Measurements from ENCODE around the gene GIPR.
"Not testable (repeated sequence)": the region's sequence is repeated elsewhere in the genome, so short reads cannot be mapped to it uniquely, and the experiment has no call there.

GIPR gene

GRCh38 chr19:45646345-45646698, 21.7 kb upstream of the GIPR start:
- FAIRE-seq = no peak

DNA sequence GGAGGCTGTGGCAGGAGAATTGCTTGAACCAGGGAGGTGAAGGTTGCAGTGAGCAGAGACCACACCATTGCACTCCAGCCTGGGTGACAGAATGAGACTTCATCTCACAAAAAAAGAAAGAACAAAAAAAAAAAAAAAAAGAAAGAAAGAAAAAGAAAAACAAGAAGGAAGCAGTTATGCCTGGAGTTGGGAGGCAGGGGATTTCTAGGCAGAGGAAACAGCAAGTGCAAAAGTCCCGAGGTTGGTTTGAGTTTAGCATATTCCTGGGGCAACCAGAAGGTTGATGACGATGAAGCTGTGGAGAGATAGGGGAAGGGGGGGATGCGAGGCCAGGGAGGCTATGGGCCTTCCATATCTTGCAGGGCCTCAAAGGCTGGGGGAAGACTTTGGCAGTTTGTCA, 17.3 kb upstream of the GIPR start:
- no peak for FAIRE-seq

DNA sequence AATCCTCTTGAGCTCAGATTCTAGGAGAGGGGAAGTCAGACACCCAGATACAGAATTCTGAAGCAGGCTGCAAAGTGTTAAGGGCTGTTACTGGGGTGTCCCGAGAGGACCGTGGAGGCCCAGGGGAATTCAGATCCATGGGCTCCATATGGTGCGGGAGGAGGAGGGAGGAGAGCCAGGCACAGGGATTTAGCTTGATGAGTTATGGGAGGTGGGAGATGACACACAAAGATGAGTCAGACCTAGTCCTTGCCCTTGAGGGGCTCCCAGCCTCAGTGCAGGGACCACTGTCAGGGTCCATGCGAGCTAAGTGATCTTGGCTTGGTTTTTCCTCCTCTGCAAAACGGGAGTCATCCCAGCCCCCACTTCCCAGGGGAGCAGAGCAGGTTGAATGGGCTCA, 14.4 kb upstream of the GIPR start:
- FAIRE-seq = no peak

GRCh38 chr19:45655073-45655472, 12.9 kb upstream of the GIPR start:
- no peak for FAIRE-seq

DNA sequence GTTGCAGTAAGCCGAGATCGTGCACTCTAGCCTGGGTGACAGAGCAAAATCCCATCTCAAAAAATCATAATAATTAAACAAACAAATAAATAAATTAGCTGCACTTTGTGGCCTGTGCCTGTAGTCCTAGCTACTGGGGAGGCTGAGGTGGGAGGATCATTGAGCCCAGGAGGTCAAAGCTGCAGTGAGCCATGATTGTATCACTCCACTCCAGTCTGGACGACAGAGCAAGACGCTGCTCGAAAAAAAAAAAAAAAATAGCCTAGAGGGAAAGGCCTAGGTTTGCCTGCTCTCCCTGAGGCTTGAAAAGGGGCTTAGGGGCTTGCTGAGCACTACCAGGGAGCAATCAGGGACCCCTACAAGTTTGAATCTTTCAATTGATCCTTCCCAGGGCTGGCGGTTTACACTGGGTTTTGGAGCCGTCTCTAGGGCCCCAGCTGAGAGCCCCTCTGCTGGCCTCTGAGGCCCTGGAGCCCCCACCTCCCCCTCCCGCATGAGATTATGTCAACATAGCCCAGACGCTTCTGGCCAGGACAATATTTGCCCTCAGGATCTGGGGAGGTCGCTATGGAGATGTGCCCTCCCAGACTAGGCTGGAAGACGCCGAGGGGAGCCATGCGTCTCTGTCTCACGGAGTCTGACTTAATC, 10.4 kb upstream of the GIPR start:
- no peak for FAIRE-seq

DNA sequence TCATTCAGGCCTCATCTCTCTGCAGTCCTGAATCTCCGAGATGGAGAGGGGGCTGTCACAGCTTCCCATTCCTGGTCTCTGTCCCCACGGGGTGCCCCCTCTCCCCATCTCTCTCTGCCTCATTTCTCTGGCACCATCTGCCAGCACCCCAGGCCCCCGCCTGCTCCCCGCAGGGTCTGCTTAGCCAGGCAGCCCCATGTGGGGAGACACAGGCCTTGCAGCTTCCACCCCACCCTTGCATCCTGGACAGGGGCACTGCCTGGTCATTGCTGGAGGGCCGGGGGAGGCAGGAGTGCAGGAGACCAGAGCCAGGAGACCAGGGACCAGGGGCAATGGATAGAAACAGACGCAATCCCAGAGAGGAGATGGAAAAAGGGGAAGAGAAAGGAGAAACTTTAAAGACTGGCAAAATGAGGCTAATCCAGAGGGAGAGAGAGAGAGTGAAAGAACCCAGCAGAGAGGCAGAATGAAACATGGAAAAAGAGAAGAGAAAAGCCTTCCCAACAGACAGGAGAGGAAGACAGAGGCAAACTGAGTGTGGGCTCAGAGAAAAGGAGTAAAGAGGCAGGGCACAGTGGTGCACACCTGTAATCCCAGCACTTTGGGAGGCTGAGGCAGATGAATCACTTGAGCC, 8.8 kb upstream of the GIPR start:
- FAIRE-seq = no peak

- FAIRE-seq = no peak
Observed at GRCh38 chr19:45660636-45661035, 7.4 kb upstream of the GIPR start.

GRCh38 chr19:45663800-45664199, 4.2 kb upstream of the GIPR start:
- no peak for FAIRE-seq

- no peak for FAIRE-seq
Observed at GRCh38 chr19:45664575-45664974, 3.4 kb upstream of the GIPR start.

GRCh38 chr19:45668342-45668871, 386 bp downstream of the GIPR start:
- FAIRE-seq = no peak

DNA sequence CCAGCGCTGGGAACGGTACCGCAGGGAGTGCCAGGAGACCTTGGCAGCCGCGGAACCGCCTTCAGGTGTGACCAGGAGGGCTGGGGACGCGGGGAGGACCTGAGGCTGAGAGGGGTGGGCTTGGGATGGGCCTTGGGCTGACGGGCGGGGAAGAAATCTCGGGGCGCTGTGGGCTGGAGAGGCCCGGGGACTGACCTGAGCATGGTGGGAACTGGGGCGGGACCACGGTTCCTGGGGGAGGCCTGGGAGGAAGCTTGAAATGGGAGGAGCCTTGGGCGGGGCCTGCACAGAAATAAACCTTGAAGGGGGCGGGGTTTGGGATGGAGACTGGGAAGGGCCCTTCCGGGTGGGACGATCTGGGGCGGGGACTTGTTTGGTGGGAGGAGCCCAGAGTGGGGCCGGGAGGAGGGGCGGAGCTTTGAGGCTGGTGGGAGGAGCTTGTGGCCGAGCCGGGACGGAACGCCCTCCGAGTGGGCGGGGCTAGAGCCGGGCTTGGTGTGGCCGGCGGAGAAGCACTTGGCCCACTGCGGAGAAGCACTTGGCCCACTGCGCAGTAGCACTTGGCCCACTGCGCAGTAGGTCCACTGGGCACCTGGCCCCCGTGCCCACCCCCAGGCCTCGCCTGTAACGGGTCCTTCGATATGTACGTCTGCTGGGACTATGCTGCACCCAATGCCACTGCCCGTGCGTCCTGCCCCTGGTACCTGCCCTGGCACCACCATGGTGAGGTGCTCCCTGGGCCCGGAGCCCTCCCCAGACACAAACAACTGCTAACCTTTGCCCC, 2.8 kb downstream of the GIPR start:
- no peak for FAIRE-seq

GRCh38 chr19:45674946-45675345, 6.9 kb downstream of the GIPR start:
- FAIRE-seq = no peak

- FAIRE-seq = no peak
Observed at GRCh38 chr19:45676851-45677263, 8.8 kb downstream of the GIPR start.

GRCh38 chr19:45677351-45678230, 9.6 kb downstream of the GIPR start:
- no peak for FAIRE-seq

DNA sequence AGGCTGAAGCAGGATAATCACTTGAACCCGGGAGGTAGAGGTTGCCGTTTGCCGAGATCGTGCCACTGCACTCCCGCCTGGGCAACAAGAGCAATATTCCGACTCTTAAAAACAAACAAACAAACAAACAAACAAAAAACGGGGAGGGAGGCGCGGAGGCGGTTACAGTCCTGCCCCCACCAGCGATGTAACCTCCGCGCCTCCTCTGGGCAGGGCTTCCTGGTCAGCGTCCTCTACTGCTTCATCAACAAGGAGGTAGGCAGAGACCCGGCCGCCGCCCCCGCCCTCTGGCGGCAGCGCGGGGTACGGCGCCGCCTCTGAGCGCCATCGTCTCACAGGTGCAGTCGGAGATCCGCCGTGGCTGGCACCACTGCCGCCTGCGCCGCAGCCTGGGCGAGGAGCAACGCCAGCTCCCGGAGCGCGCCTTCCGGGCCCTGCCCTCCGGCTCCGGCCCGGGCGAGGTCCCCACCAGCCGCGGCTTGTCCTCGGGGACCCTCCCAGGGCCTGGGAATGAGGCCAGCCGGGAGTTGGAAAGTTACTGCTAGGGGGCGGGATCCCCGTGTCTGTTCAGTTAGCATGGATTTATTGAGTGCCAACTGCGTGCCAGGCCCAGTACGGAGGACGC, 13.5 kb downstream of the GIPR start:
- no peak for FAIRE-seq

GRCh38 chr19:45682117-45682516, 14.1 kb downstream of the GIPR start:
- no peak for FAIRE-seq

DNA sequence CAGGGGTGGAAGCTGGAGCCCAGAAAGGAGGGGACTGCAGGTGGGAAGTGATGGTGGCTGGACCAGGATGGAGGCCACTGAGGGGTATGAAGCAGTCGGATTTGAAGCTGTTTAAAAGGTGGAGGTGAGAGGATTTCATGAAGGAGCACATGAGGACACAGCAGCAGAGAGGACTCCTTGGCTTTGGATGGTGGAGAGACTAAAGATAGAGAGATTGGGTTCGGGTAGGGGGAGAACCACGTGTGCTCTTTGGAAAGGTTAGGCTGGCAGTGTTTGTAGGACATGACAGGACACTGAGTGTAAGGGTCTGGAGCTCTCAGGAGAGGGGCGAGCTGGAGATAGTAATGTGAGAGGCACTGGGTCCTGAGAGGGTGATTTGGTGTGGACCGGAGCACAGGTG, 14.9 kb downstream of the GIPR start:
- FAIRE-seq = no peak

GRCh38 chr19:45685045-45685444, 17.0 kb downstream of the GIPR start:
- FAIRE-seq = not testable (repeated sequence)

GRCh38 chr19:45687599-45687998, 19.6 kb downstream of the GIPR start:
- no peak for FAIRE-seq

GRCh38 chr19:45691516-45692186, 23.6 kb downstream of the GIPR start, which contains the start of gene SNRPD2:
Gene SNRPD2 (minus strand): TSS chr19:45691953. CDS start chr19:45691888, 65 bp downstream.
- no peak for FAIRE-seq

Data from colon (tissue), 2 donors.